ENCODE results near the gene EPB41L4B.
"Not testable (repeated sequence)": the region's sequence is repeated elsewhere in the genome, so short reads cannot be mapped to it uniquely, and the experiment has no call there.

The EPB41L4B gene

DNA sequence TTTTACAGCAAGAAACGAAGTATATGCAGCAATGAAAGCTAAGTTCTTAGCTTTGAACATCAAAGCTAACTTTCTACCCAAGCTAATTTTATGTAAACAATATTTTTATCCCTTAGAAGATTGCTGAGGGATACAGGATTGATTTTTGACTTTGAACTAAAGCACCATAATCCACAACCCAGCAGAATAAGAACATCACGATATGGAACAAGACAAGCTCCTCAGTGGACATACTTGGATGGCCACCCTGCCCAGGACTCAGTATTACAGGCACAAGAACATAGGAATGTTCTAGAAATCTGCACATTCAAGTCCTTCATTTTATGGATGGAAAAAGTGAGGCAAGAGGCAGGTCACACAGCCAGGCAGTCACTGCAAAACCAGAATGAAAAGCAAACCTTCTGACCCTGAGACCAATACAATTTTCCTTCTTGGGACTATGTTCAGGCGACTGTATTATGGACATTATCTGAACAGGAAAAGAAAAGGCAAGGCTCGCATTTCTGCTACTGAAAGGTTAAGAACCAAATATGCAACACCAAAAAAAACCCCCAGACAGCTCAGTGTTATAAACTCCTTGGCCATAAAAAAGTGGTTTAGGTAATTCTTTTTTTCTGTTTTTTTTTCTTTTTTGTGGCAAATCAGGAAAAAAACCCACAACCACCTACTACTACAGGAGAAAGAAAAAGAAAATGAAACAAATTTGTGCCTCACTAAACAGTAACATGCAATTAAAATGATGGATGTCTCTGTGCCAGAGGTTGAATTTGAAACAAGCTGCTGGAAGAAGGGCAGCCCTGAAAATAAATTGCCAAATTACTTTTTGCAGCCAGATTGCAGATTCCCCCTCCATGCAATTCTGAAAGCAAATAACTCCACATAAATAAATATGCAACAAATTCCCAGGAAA, 25.4 kb downstream of the EPB41L4B start:
- no peak for DNase-seq

DNA sequence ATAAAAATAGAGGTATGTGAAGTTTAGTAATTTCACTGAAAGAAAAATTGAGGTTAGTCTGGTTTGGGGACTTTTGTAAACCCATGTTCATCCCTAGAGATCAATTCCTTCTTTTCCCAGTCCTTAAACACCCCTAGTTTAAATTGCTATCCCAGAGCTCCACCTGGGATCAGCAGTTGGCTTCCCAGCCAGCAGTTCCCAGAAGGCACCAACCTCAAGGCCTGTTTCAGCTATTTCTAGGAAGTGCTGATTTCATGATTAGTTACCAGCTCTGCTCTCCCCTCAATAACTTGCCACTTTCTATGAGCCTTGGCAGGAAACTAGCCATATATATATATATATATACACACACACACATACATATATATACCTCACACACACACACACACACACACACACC, 30.5 kb downstream of the EPB41L4B start:
- DNase-seq, result no peak

DNA sequence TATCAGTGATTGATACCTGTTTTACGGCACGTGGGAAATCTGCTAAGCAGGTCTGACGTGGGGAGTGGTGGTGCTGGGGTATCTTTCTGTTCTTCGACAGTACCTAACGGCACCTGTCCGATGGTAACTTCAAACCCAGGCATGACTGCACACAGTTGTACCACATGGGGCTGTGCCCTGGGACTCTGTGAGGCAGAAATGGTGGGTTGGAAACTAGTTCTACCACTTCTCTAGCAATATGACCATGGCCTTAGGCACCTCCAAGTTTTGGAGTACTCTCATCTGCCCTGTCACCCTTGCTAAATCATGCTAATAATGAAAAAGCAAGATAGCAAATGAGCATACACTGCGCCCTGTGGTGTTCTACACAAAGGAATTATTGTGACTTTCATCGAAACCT, 30.9 kb downstream of the EPB41L4B start:
- no peak for DNase-seq

DNA sequence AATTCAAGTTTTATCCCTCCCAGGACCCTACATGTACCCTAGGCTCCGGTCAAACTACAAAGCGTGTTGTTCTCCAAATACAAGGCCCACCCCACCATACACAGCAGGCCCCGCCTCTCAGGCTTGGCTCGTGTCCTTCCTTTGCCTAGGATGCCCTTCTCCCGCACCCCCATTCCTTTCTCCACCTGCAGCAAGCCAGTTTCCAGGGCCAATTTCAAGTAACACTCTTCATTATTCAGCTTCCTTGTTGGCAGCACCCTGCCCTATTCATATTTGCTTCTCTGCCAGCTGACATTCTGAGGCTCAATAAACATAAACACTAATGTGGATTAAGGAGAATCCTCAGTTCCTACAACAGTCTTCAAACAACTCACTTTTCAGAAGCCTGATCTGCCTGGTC, 31.7 kb downstream of the EPB41L4B start:
- DNase-seq, result no peak

DNA sequence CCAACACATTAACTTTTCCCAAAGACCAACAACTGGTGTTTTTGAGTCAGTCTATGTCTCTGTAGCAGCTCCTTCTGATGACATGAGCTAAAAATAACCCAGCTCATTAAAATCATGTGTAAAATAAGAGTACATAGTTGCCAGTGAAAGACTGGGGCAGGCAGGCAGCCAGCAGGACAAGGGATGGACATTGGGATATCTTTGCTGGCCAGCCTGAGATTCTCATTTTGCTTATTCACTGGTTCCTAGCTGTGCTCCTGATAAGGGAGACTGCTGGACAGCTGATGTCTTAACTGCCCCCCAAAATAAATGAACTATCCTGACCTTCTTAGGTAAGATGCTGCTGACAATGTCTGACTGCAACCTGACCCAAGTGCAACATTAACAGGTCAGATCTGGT, 33.9 kb downstream of the EPB41L4B start:
- no peak for DNase-seq

DNA sequence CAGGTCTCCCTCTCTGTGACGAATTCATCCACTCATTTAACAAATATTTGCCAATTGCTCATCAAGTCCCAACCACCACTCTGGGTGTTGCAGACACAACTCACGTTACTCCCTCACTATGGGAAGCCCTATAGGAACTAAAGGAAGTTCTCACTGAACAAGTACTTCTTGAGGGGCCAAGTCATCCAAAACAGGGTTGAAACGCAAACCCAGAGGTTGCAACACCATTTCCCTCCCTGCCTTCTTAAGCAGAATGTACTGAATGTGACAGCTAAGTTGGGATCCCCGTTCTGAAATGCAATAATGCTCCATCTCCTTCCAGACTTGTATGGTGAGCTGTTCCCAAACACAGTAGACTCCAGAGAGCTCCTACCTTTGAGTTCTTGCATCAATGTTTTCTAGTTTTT, 34.3 kb downstream of the EPB41L4B start:
- no peak for DNase-seq

DNA sequence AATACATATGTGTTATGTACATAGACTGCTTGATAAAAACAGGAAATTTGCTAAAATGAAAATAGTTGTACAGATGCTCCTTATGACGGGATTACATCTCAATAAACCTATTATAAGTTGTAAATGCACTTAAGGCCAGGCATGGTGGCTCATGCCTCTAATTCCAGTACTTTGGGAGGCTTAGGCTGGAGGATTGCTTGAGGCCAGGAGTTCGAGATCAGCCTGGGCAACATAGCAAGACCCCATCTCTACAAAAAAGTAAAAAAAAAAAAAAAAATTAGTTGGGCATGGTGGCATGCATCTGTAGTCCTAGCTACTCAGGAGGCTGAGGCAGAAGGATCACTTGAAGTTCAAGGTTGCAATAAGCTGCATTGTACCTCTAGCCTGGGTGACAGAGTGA, 37.2 kb downstream of the EPB41L4B start:
- DNase-seq, result not testable (repeated sequence)

DNA sequence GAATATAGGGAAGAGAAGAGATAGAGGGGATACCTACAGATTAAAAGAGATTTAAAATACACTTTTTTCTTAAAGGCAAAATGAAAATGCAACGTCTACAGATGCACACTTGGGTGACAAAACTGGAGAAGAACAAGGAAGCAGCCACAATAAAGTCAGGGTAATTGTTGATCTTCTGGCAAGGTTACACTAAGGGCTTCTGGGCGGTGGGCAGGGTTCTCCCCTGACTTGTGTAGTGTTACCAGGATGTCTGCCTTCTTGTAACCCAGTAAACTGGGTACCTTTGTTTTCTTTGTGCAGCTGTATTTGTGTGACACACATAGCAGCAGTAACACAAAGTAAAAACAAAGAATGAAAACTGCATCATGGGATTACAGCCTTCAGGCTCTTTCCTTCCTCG, 37.8 kb downstream of the EPB41L4B start:
- DNase-seq, result no peak

DNA sequence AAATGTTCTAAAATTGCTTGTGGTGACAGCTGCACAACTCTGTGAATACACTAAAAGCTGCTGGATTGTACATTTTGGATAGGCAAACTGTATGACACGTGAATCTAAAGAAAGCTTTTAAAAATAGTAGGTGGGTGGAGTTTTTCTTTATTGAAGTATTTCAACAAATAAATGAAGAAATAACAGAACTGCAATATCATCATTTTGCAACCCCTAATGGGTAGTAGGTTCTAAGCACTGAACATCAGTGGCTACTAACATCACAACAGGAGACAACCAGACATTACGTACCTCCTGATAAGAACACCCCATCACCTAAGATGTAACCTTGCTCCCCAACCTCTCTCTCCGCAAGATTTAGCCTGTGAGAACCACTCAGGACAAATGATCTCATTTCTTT, 38.6 kb downstream of the EPB41L4B start:
- no peak for DNase-seq

DNA sequence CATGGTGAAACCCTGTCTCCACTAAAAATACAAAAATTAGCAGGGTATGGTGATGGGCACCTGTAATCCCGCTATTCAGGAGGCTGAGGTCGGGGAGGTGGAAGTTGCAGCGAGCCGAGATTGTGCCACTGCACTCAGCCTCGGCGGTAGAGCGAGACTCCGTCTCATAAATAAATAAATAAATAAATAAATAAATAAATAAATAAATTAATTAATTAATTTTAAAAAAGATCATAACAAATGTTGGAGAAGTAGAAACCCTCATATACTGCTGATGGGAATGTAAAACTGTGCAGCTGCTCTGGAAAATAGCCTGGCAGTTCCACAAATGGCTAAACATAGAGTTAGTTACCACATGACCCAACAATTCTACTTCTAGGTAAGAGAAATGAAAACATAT, 39.3 kb downstream of the EPB41L4B start:
- no peak for DNase-seq

DNA sequence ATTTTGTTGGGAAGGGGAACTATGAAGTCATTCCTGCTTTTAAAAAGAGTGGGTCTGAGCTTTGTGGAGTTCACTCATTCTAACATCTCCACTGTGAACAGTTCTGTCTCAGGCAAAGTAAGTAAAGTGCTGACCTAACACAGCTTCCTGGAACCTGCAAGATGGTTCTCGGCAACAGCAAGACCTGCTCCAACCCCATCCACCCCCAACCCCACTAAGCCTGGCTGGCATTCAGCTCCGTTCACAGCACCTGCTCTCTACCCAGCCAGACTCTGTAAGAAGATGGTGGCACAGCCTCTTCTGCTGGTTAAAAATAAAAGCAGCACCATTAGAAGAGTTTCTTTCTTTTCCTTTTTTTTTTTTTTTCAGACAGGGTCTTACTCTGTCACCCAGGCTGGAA, 42.0 kb downstream of the EPB41L4B start:
- DNase-seq, result no peak

DNA sequence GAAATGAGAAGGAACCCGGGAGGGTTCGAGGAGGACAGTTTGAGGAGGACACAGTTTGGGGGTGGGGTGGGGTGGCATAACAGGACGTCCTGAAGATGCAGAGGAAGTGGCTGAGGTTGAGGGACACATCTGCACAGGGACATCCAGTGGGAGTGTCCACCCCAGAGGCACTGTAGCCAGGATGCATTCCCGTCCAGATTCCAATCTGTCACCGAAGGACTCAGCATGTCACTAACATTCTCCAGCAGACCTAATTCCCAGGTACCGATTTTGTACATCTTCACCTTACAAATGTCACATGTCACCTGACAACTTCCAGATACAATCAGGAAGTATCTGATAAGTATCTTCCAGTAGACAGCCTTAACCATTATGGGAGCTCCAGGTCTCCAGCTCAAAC, 42.6 kb downstream of the EPB41L4B start:
- DNase-seq, result no peak

DNA sequence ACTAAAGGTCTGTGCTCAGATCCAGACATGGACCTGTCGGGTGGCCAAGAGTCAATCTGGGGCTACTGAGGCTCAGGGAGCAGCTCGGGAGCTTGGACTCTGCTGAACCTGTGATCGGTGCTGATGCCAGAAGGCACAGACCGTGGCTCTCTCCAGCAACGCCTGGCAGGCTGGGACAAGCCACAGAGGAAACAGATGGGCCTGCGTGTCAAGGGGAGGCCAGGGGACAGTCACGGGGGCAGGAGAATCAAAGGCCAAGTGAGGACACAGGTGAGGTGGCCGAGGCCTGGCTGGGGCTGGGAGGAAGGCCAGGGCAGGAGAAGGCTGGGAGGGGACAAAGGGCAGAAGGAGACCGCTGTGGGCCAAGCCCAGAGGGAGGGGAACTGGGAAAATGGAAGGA, 43.4 kb downstream of the EPB41L4B start:
- DNase-seq, result no peak

DNA sequence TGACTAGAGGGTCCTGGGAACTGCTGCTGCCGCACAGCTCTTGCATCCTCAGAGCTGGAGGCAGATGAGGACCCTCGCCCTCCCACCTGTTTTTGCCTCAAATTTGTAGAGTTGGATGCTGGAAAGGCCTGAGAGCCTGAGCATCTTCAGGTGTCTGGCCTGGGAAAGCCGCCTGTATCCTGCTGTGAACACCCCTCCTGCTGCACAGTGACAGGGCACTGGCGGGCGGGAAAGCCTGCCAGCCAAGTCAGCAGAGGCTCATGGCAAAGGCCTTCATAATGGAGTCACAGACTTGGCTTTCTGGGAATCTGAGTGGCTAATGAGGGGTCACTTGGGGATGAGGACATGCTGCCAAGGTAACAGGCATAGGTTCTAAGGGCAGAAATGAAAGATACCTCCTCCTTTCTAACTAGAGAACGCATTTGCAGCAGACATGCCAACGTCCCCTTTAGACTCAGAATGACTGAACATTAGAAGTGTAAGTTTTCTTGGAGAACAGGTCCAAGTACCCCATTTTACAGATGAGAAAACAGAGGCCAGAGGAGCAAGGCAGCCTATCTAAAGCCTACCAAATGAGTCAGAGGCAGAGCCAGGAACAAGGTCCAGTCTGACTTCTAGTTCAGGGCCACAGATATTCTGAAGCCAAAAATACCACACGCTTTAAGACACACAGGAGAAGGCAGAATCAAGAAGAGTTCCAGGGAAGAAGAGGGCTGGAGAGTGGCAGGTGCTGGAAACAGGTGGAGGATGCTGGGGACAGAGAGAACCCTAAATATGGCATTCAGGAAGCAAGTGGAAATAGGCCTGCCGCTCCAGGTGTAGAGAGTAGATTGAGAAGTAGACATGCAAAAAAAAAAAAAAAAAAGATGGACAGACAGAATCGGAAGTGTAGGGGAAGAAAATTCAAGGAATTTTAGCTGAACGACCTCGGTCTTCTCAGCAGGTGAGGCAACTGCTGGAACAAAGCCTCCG, 44.1 kb downstream of the EPB41L4B start:
- DNase-seq, result no peak

DNA sequence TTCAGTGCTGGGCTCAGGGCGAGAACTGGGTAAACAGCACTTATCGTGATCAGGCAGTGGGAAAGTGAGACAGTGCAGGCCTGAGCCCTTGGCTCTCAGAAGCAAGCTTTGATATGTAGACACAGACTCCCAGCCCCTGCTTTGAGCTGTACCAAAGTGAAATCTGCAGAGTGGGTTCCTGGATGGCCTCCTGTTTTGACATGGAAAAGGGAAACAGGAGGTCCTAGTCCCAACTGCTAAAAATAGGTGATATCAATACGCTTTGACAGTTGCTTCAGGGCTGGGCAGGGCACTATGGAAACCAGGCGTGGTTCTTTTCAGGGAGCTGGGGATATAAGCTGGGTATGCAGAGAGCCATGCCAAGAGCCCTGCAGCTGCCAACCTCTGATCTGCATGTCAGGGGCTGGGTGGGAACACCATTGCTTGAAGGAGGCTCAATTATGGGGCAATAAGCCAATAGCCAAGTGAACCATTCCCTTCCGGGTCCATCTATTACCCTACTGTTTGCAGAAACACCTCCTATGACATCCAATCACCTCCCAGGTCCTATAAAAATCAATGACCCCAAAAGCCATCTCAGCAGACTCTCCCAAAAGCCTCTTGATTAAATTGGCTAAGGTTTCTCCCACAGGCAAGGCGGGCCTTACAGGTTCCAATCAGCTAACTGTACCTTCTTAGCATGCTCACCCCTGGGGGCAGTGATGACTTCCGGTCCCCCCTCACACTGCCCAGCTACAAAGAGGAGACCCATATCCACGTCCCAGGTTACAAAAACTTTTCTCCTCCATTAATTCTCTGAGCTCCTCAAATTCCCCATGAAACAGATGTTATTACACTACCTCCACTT, 45.8 kb downstream of the EPB41L4B start:
- no peak for DNase-seq

DNA sequence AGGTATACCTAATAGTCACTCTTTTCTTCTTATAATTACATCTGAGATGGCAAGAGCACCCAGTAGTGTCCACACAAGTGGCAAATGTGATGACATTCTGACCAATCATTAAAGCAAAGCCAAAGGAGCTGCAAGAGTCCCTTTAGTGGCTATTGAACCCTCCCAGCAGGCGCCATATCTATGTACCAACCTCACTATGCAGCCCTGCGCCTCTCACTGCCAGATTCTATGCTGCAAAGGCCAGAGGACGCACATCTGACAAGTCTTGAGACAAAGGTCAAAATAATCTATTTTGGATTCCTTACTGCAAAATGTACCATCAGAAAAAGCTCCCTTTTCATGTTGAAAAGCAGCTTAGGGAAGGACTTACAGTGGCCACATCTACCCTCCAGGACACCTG, 47.0 kb downstream of the EPB41L4B start:
- DNase-seq, result no peak

DNA sequence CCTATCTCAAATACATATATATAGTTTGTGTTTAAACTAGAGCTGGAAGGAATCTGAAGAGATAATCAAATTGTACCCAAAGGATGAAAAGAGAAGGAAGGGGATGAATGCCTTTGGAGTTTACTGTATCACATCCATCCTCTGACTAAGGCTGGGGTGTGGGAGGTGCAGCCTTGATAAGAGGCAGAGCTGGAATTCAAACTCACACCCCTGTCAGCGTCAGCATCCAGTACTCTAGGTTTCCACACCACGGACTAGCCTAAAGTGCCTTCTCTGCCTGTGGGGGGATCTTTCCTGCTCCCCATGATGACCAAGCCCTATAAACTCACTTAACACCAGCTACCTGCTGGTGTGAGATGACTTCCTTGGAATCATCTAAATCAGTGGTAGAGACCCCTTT, 48.1 kb downstream of the EPB41L4B start:
- DNase-seq, result no peak

DNA sequence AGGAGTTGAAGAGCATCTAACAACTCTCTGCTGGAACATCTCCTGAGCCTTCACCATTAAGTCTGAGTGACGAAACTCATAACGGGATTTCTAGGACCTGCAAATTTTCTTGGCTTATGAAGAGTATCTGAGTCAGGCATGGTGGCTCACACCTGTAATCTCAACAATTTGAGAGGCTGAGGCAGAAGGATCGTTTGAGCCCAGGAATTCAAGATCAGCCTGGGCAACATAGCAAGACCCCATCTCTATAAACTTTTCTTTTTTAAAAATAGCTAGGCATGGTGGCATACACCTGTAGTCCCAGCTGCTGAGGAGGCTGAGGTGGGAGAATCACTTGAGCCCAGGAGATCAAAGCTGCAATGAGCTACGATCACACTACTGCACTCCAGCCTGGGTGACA, 48.8 kb downstream of the EPB41L4B start:
- no peak for DNase-seq

DNA sequence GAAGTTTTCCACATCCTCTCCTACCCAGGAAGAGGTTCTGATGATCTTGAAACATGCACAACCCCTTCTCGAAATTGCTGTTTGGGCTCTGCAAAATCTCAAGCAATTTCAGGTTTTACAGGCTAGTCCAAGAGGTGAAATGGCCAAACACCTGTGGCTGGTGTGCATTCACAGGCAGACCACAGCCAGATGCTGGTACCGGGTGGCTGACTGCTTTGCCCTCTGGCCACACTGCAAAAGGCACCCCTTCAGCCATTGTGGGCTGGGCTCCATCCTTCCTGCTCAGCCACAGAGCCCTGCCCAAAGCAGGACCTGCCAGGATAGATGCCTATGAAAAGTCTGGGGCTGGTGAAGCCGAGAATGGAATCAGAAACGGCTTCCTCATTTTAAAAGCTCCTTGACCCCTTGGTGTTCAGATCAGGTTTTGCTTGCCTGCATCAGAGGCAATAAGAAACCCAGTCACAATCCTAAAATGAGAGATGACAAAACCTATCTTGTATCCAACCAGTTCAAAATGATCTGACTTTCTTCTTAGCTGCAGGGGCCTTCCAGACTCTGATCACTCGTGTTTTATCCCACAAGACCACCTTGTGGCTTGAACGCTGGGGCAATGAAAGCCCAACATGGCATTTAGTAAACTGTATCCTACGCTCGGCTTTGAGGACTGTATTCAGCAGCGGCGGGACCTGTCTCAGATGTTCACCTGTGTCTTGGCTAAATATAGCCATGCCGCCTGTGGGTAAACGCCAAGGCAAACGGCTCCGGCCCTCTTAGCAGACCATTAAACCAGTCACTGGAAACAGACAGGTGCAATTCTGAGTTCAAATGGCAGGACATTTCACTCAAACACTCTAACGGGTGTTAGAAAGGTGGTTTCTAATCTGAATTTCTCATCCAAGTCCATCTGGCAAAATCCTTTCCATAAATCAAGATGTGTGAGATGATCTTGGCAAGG, 49.6 kb downstream of the EPB41L4B start:
- no peak for DNase-seq

DNA sequence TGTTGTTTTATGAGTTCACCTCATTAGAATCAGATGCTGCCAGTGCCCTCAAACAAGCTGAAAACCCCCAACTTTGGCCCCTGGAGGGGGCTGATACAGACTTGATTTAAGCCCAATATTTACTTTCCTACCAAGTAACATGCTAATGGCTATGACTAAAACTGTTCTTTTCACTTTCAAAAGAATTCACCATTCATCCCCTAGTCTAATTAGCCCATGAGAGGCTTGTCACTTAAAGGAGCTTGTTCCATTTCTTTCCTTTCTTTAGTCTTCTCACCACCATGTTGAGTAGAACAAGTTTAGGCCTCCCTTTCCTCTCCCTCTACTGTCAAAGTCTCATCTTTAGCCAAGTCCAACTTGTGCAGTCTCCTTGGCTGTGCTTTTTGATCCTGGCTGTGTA, 50.4 kb downstream of the EPB41L4B start:
- no peak for DNase-seq

DNA sequence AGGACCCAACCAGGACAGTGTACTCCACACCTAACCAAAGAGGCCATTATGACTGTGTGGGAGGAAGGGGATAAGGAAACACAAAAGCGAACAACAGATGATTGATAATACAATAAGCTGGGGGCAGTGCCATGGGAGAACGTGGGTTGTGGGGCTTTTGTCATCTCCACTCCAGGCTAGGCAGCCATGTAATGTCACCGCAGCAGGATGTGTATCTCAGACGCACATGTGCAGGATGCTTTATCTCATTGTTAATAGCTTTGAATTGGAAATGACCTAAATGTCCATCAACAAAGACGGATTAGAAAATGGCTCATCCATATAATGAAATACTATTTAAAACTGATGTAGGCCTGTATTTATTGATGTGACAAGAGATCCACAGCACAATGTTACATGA, 51.0 kb downstream of the EPB41L4B start:
- no peak for DNase-seq

DNA sequence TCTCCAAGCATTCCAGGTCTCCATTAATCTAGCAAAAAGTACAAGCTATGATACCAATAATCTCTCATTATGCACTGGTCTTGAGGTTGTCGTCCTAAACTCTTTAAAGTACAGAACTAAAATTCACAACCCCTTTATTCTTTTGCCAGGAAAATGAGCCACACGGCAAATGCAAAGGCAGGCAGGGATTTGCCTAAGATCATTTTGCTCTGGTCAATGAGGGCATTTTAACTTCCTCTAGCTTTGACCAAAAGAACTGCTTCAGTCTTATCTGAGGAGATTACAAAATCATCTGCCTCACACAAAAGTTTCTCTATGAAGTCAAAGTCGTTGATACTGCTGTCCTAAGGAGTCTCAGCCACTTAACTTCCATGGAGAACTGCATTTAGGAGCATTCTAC, 51.8 kb downstream of the EPB41L4B start:
- DNase-seq, result no peak

Measured in inflammatory macrophage treated with lipopolysaccharide for 1 hour (primary cell).